Myocyte (in vitro differentiated cells): ENCODE measurements around the gene DNAI1. TPM values are rescaled to one million over a fixed set of nuclear protein-coding genes. Genes with fewer than 3 reads are reported as not detected.

Experiments used
- DNase-seq: peaks from one replicate; pipeline ENCODE4 v3.0.0-alpha.2; 2012; ENCODE audit warnings: low read depth
- total RNA-seq: library from RNA; depleted of rRNA; stranded (reverse); fragments of >200 nt; gene quantifications from 2 replicates; pipeline ENCODE4 v1.2.3, GENCODE V29; 2014

The DNAI1 gene
- total RNA-seq, 1 donor from 2014 or later = 0.13 TPM

- no peak for DNase-seq
Measured at GRCh38 chr9:34490360-34490759, 31.8 kb downstream of the DNAI1 start.

- DNase-seq = no peak
Measured at GRCh38 chr9:34490760-34491159, 32.2 kb downstream of the DNAI1 start.

- DNase-seq = no peak
Measured at GRCh38 chr9:34491596-34491995, 33.0 kb downstream of the DNAI1 start.

- no peak for DNase-seq
Measured at GRCh38 chr9:34492051-34492450, 33.4 kb downstream of the DNAI1 start.

- DNase-seq = peak; percentile 70
Measured at GRCh38 chr9:34493972-34494535, 35.4 kb downstream of the DNAI1 start.

GRCh38 chr9:34496149-34496712 lies 37.6 kb downstream of the DNAI1 start:
- no peak for DNase-seq

- peak; percentile 66 for DNase-seq
Measured at GRCh38 chr9:34498553-34498952, 39.9 kb downstream of the DNAI1 start.

GRCh38 chr9:34499076-34499475 lies 40.5 kb downstream of the DNAI1 start:
- DNase-seq = no peak

GRCh38 chr9:34500623-34501267 lies 42.1 kb downstream of the DNAI1 start:
- peak; percentile 66 for DNase-seq

GRCh38 chr9:34501372-34501771 lies 42.8 kb downstream of the DNAI1 start:
- DNase-seq = peak; percentile 35

GRCh38 chr9:34501889-34502425 lies 43.4 kb downstream of the DNAI1 start:
- DNase-seq = peak; percentile 87

GRCh38 chr9:34502471-34502870 lies 43.9 kb downstream of the DNAI1 start:
- DNase-seq = no peak

- DNase-seq = no peak
Measured at GRCh38 chr9:34502891-34503290, 44.3 kb downstream of the DNAI1 start.

- no peak for DNase-seq
Measured at GRCh38 chr9:34503406-34503805, 44.8 kb downstream of the DNAI1 start.

GRCh38 chr9:34505370-34506120 lies 46.9 kb downstream of the DNAI1 start:
- peak; percentile 51 for DNase-seq

- DNase-seq = no peak
Measured at GRCh38 chr9:34506623-34507022, 48.0 kb downstream of the DNAI1 start.

- no peak for DNase-seq
Measured at GRCh38 chr9:34507556-34507955, 49.0 kb downstream of the DNAI1 start.

GRCh38 chr9:34507966-34508365 lies 49.4 kb downstream of the DNAI1 start:
- DNase-seq = no peak

- no peak for DNase-seq
Measured at GRCh38 chr9:34508463-34508862, 49.9 kb downstream of the DNAI1 start.

GRCh38 chr9:34508951-34509350 lies 50.3 kb downstream of the DNAI1 start:
- no peak for DNase-seq

- no peak for DNase-seq
Measured at GRCh38 chr9:34510497-34511468, 52.2 kb downstream of the DNAI1 start.
